H1 (cell line): Measurements from ENCODE around the gene VPS13D. TPM values are rescaled to one million over a fixed set of nuclear protein-coding genes. Genes with fewer than 3 reads are reported as not detected.

Experiments
- CTCF ChIA-PET: fragments of 300-600 bp; sonication (Branson Sonifier 250); formaldehyde crosslinking; loops from one replicate; lab custom pipeline; 2021; ENCODE audit not compliant: partially characterized antibody; lab: Charles Lee
- POLR2A ChIA-PET: fragments of 300-600 bp; sonication (Branson Sonifier 250); formaldehyde crosslinking; loops from one replicate; lab custom pipeline; 2021; ENCODE audit warnings: inconsistent platforms; ENCODE audit not compliant: partially characterized antibody; lab: Charles Lee
- DNase-seq, 2 experiments: peaks; one replicate each; pipeline versions ENCODE4 v3.0.0 to v3.0.0-alpha.2; 2010 to 2022; ENCODE audit warnings: low spot score in 2 of 2, low read depth in 1 of 2, mixed read lengths in 1 of 2
- FAIRE-seq: peaks from 2 replicates; lab custom pipeline; 2011; peaks lifted over from hg19 to GRCh38; lab: Jason Lieb, UNC
- H2AFZ ChIP-seq: 2 replicates; pipeline ENCODE4 v1.8.1; 2012; ENCODE audit warnings: low read length, inconsistent platforms
- H2AK5ac ChIP-seq: 2 replicates; pipeline ENCODE4 v1.6.1; 2013; ENCODE audit warnings: low read depth, low read length
- H2BK120ac ChIP-seq: replicated peaks from 2 replicates; pipeline ENCODE3; 2013; ENCODE audit warnings: low read depth, low read length, inconsistent platforms
- H2BK12ac ChIP-seq: 2 replicates; pipeline ENCODE4 v1.6.1; 2013; ENCODE audit warnings: low read depth, low read length
- H2BK15ac ChIP-seq: 2 replicates; pipeline ENCODE4 v1.6.1; 2013; ENCODE audit warnings: low read length
- H2BK20ac ChIP-seq: 2 replicates; pipeline ENCODE4 v1.6.1; 2013; ENCODE audit warnings: low read length
- H2BK5ac ChIP-seq: 2 replicates; pipeline ENCODE4 v1.6.1; 2013; ENCODE audit warnings: low read depth, low read length
- H3K14ac ChIP-seq: 2 replicates; pipeline ENCODE4 v1.6.1; 2013; ENCODE audit warnings: inconsistent platforms; ENCODE audit not compliant: insufficient read length
- H3K18ac ChIP-seq: 2 replicates; pipeline ENCODE4 v1.6.1; 2013; ENCODE audit warnings: low read length; ENCODE audit errors: extremely low read depth
- H3K23ac ChIP-seq: 2 replicates; pipeline ENCODE4 v1.6.1; 2013; ENCODE audit warnings: inconsistent platforms; ENCODE audit not compliant: insufficient read length
- H3K23me2 ChIP-seq: 2 replicates; pipeline ENCODE4 v1.6.1; 2013; ENCODE audit warnings: low read depth, low read length
- H3K27ac ChIP-seq: 2 replicates; pipeline ENCODE4 v1.6.1; 2011; ENCODE audit warnings: low read depth, low read length, inconsistent platforms
- H3K27me3 ChIP-seq, 4 experiments: replicated peaks in 1 of 4; 1 replicate in 1 of 4; 2 replicates in 3 of 4; pipeline versions ENCODE4 v1.6.1 to v1.8.1; 2011 to 2013; ENCODE audit warnings: low read length in 3 of 4, mild to moderate bottlenecking in 3 of 4, inconsistent platforms in 2 of 4, mixed read lengths in 2 of 4, moderate library complexity in 1 of 4; ENCODE audit not compliant: control insufficient read depth in 3 of 4, insufficient read depth in 3 of 4; ENCODE audit errors: extremely low read depth in 1 of 4
- H3K36me3 ChIP-seq, 4 experiments: 2 replicates each; pipeline versions ENCODE4 v1.6.1 to v1.8.1; 2011 to 2013; ENCODE audit warnings: mild to moderate bottlenecking in 4 of 4, low read length in 3 of 4, moderate library complexity in 2 of 4, control low read depth in 1 of 4, inconsistent platforms in 1 of 4; ENCODE audit not compliant: insufficient read depth in 4 of 4, control insufficient read depth in 2 of 4
- H3K4ac ChIP-seq: replicated peaks from 2 replicates; pipeline ENCODE3; 2013; ENCODE audit warnings: low read length, low read depth, mixed read lengths, inconsistent platforms; ENCODE audit not compliant: insufficient read length
- H3K4me1 ChIP-seq, 4 experiments: replicated peaks in 1 of 4; 1 replicate in 1 of 4; 2 replicates in 3 of 4; pipeline versions ENCODE4 v1.6.1 to v1.8.1; 2011 to 2013; ENCODE audit warnings: low read length in 3 of 4, inconsistent platforms in 2 of 4, mixed read lengths in 1 of 4; ENCODE audit not compliant: insufficient read depth in 4 of 4, control insufficient read depth in 3 of 4
- H3K4me2 ChIP-seq, 2 experiments: 2 replicates each; pipeline versions ENCODE4 v1.6.1 to v1.8.1; 2011 to 2013; ENCODE audit warnings: low read depth in 2 of 2, low read length in 2 of 2, control low read depth in 1 of 2, inconsistent platforms in 1 of 2, mild to moderate bottlenecking in 1 of 2; ENCODE audit not compliant: insufficient read depth in 1 of 2
- H3K4me3 ChIP-seq, 4 experiments: fragments of 200-600, 300-600 bp in 1 of 4; sonication (generic), shearing (Covaris generic), sonication (Bioruptor Twin) in 1 of 4; 2 replicates each; pipeline versions ENCODE4 v1.5.1 to v1.8.1; 2011 to 2016; ENCODE audit warnings: low read length in 4 of 4, low read depth in 3 of 4, control low read depth in 2 of 4, inconsistent platforms in 2 of 4, mild to moderate bottlenecking in 2 of 4, mixed read lengths in 1 of 4, moderate library complexity in 1 of 4; ENCODE audit not compliant: insufficient read depth in 2 of 4; ENCODE audit errors: extremely low read depth in 1 of 4
- H3K56ac ChIP-seq: replicated peaks from 2 replicates; pipeline ENCODE3; 2013; ENCODE audit warnings: low read depth, mild to moderate bottlenecking, mixed read lengths, low read length, inconsistent platforms; ENCODE audit not compliant: insufficient read length
- H3K79me1 ChIP-seq: 2 replicates; pipeline ENCODE4 v1.6.1; 2013; ENCODE audit warnings: low read depth, low read length, control low read depth
- H3K79me2 ChIP-seq, 2 experiments: 2 replicates each; pipeline versions ENCODE4 v1.6.1 to v1.8.1; 2012 to 2013; ENCODE audit warnings: low read length in 2 of 2, mild to moderate bottlenecking in 2 of 2, inconsistent platforms in 1 of 2; ENCODE audit not compliant: insufficient read depth in 2 of 2, control insufficient read depth in 1 of 2
- H3K9ac ChIP-seq, 4 experiments: replicated peaks in 1 of 4; 1 replicate in 1 of 4; 2 replicates in 3 of 4; pipeline versions ENCODE4 v1.6.1 to v1.8.1; 2011 to 2013; ENCODE audit warnings: low read depth in 3 of 4, low read length in 3 of 4, control low read depth in 2 of 4, mild to moderate bottlenecking in 2 of 4, moderate library complexity in 2 of 4, inconsistent platforms in 1 of 4; ENCODE audit errors: extremely low read depth in 1 of 4
- H3K9me3 ChIP-seq, 2 experiments: 2 replicates each; pipeline versions ENCODE4 v1.6.1 to v1.8.1; 2012 to 2013; ENCODE audit warnings: mild to moderate bottlenecking in 2 of 2, moderate library complexity in 2 of 2, control low read depth in 1 of 2, inconsistent platforms in 1 of 2, low read depth in 1 of 2, low read length in 1 of 2, mixed read lengths in 1 of 2; ENCODE audit not compliant: insufficient read depth in 2 of 2
- H4K20me1 ChIP-seq, 2 experiments: replicated peaks in 1 of 2; 2 replicates each; pipeline versions ENCODE3 to v1.8.1; 2011 to 2013; ENCODE audit warnings: inconsistent platforms in 2 of 2, low read length in 2 of 2, mild to moderate bottlenecking in 1 of 2; ENCODE audit not compliant: insufficient read depth in 2 of 2, control insufficient read depth in 1 of 2
- H4K5ac ChIP-seq: 2 replicates; pipeline ENCODE4 v1.6.1; 2013; ENCODE audit warnings: low read length, low read depth, mixed read lengths, inconsistent platforms; ENCODE audit not compliant: insufficient read length
- H4K8ac ChIP-seq: 2 replicates; pipeline ENCODE4 v1.8.0; 2013; ENCODE audit warnings: mild to moderate bottlenecking, moderate library complexity, low read length, inconsistent platforms; ENCODE audit not compliant: insufficient read depth; ENCODE audit errors: extremely low read depth
- H4K91ac ChIP-seq: replicated peaks from 2 replicates; pipeline ENCODE3; 2013; ENCODE audit warnings: low read length, mixed read lengths, inconsistent platforms; ENCODE audit not compliant: insufficient read length
- CBX8 ChIP-seq: fragments of 300-800, 300-1000 bp; sonication (generic); IDR thresholded peaks from 2 replicates; pipeline ENCODE4 v1.7.1; 2016; ENCODE audit warnings: low read depth, low read length, borderline replicate concordance
- EGR1 ChIP-seq: IDR thresholded peaks from 2 replicates; pipeline ENCODE4 v1.6.1; 2011; ENCODE audit warnings: low read depth, low read length, borderline replicate concordance
- GTF2F1 ChIP-seq: IDR thresholded peaks from 2 replicates; pipeline ENCODE4 v1.6.1; 2012; ENCODE audit warnings: low read depth, low read length, improper control_type of control experiment, borderline replicate concordance
- HDAC2 ChIP-seq, 2 experiments: fragments of 300-600 bp in 1 of 2; sonication (generic) in 1 of 2; IDR thresholded peaks; 2 replicates each; pipeline ENCODE4 v1.6.1; 2011 to 2012; ENCODE audit warnings: low read depth in 2 of 2, low read length in 2 of 2, mild to moderate bottlenecking in 2 of 2, moderate library complexity in 2 of 2, borderline replicate concordance in 1 of 2, inconsistent platforms in 1 of 2
- KDM4A ChIP-seq: IDR thresholded peaks from one replicate; pipeline ENCODE4 v1.7.1; 2012; ENCODE audit warnings: low read depth, mild to moderate bottlenecking, moderate library complexity, low read length, inconsistent platforms; ENCODE audit not compliant: severe bottlenecking
- KDM5A ChIP-seq: fragments of 200-600 bp; IDR thresholded peaks from 2 replicates; pipeline ENCODE4 v1.7.1; 2012; ENCODE audit warnings: mild to moderate bottlenecking, low read length, inconsistent platforms, mixed read lengths
- POLR2AphosphoS5 ChIP-seq: IDR thresholded peaks from 2 replicates; pipeline ENCODE4 v1.6.1; 2011; ENCODE audit warnings: low read depth, low read length
- POU5F1 ChIP-seq: IDR thresholded peaks from 2 replicates; pipeline ENCODE4 v1.6.1; 2011; ENCODE audit warnings: low read depth, mild to moderate bottlenecking, low read length, moderate library complexity
- RAD21 ChIP-seq, 2 experiments: IDR thresholded peaks in 1 of 2; conservative IDR thresholded peaks in 1 of 2; 2 replicates each; pipeline ENCODE4 v1.6.1; 2011; ENCODE audit warnings: low read depth in 2 of 2, low read length in 2 of 2, improper control_type of control experiment in 1 of 2, inconsistent platforms in 1 of 2, mild to moderate bottlenecking in 1 of 2, moderate library complexity in 1 of 2
- RFX5 ChIP-seq: IDR thresholded peaks from 2 replicates; pipeline ENCODE4 v1.6.1; 2011; ENCODE audit warnings: low read depth, low read length, improper control_type of control experiment, borderline replicate concordance
- SP4 ChIP-seq: IDR thresholded peaks from 2 replicates; pipeline ENCODE4 v1.6.1; 2012; ENCODE audit warnings: low read length, inconsistent platforms
- SRF ChIP-seq: IDR thresholded peaks from 2 replicates; pipeline ENCODE4 v1.6.1; 2011; ENCODE audit warnings: mild to moderate bottlenecking, low read depth, low read length, moderate library complexity
- TBP ChIP-seq: IDR thresholded peaks from 2 replicates; pipeline ENCODE4 v1.6.1; 2011; ENCODE audit warnings: low read depth, low read length, improper control_type of control experiment
- WGBS, 2 experiments: shearing (Covaris generic) in 1 of 2; methylation state at CpG; one replicate each; pipeline versions ENCODE4 v1.1.6 to v1.1.7; 2013 to 2015; ENCODE audit warnings: low lambda C conversion rate in 2 of 2, mixed read lengths in 2 of 2, inconsistent platforms in 1 of 2, low coverage in 1 of 2, missing lambda C conversion rate in 1 of 2; ENCODE audit not compliant: insufficient replicate concordance in 2 of 2, insufficient coverage in 1 of 2, insufficient read length in 1 of 2; ENCODE audit errors: extremely low coverage in 1 of 2, missing lambda C conversion rate in 1 of 2; 5-methylcytosine and 5-hydroxymethylcytosine counted together
- polyA plus RNA-seq, 7 experiments: library from polyadenylated mRNA; depleted of rRNA in 3 of 7; stranded (reverse) in 5 of 7; unstranded in 2 of 7; fragments of >200 nt in 5 of 7; fragments of 200-250 nt in 2 of 7; gene quantifications; 1 replicate in 5 of 7; 2 replicates in 1 of 7; 4 replicates in 1 of 7; pipeline versions ENCODE4 v1.2.1 to v1.2.3, GENCODE V29; 2011 to 2013; ENCODE audit warnings: missing spikeins in 2 of 7, mixed read lengths in 2 of 7
- total RNA-seq: library from RNA; stranded (reverse); fragmentation: NEBNext Ultra II Directional; extraction: Animal tissue kit (Norgen Biotek cat#: 25700); gene quantifications from 2 replicates; pipeline ENCODE4 v1.2.1, GENCODE V29; 2021

VPS13D gene
- total and polyA plus RNA-seq, 2 of the 8 experiments (the other 6 are each of a cell fraction or from before 2014, with no cell fraction given), result 10.9 to 31.2 TPM

- no peak for FAIRE-seq
- ChIA-PET POLR2A (no interaction called here), CTCF (interaction anchor here (0.5 to 1.6 kb wide), 6 partner anchors 16 to 428 kb away, joined by 3 to 4 read pairs (median 4); partner anchors contain the start of gene DHRS3)
- Histone ChIP-seq H3K79me2 (no peaks in the 10 kb centered on the region), H3K56ac (no peak overlapping the region), H3K14ac (no peak overlapping the region), H4K20me1 (no peaks in the 10 kb centered on the region), H3K9me3 (no peaks in the 10 kb centered on the region), H3K4me3 (no peak overlapping the region), H2BK5ac (no peak overlapping the region), H3K9ac (no peak overlapping the region), H4K91ac (no peak overlapping the region), H3K4ac (no peak overlapping the region), H3K27ac (no peak overlapping the region), H3K79me1 (no peaks in the 10 kb centered on the region), H2BK12ac (no peak overlapping the region), H2AK5ac (no peak overlapping the region), H3K36me3 (peaks cover 0 to 21% (median 11%) of the 10 kb centered on the region in 4 experiments; a peak in 5 of 8 replicates), H2BK20ac (no peak overlapping the region), H2AFZ (no peak overlapping the region), H3K4me2 (no peak overlapping the region), H2BK15ac (no peak overlapping the region), H3K23me2 (no peaks in the 10 kb centered on the region), H4K5ac (no peak overlapping the region), H3K4me1 (peaks cover 0 to 5% (median 3%) of the 10 kb centered on the region in 4 experiments; a peak in 3 of 7 replicates), H3K18ac (no peak overlapping the region), H2BK120ac (no peak overlapping the region), H3K27me3 (no peaks in the 10 kb centered on the region), H4K8ac (no peak overlapping the region), H3K23ac (no peak overlapping the region)
- WGBS, 2 experiments, result 94% methylated on average over 4 of the region's 4 CpGs; no CpG with 5 or more reads in 1 of the 2 experiments
- TF ChIP-seq POLR2AphosphoS5, result no peak
- TF ChIP-seq TBP, result no peak
- TF ChIP-seq SP4, result no peak
- no peak for TF ChIP-seq KDM4A
- TF ChIP-seq RFX5, result no peak
- TF ChIP-seq CBX8, result no peak
- no peak for TF ChIP-seq SRF
- TF ChIP-seq POU5F1, result no peak
- TF ChIP-seq KDM5A, result no peak
- TF ChIP-seq HDAC2 (IDR thresholded peaks at IDR 0.05; ENCODE audit: borderline replicate concordance in 1 of 2, low read depth in 2 of 2, low read length in 2 of 2), result no peak
- TF ChIP-seq EGR1, result no peak
- TF ChIP-seq RAD21 (IDR thresholded peaks at IDR 0.05 in 1 of 2, conservative IDR thresholded peaks at IDR 0.05 in 1 of 2; ENCODE audit: low read depth in 2 of 2, low read length in 2 of 2), result no peak
- TF ChIP-seq GTF2F1, result no peak
- DNase-seq, result no peak
Measured at GRCh38 chr1:12335815-12336214, 106.0 kb downstream of the VPS13D start.
